GM19467 (cell line): ENCODE measurements around the gene PLXNC1.

Experiments used
- ATAC-seq: cut with Tn5 transposase; IDR thresholded peaks from one replicate; pipeline ENCODE4 v1.9.1; 2021; ENCODE audit warnings: mild to moderate bottlenecking, moderate library complexity; ENCODE audit not compliant: unreplicated experiment

PLXNC1 gene

DNA sequence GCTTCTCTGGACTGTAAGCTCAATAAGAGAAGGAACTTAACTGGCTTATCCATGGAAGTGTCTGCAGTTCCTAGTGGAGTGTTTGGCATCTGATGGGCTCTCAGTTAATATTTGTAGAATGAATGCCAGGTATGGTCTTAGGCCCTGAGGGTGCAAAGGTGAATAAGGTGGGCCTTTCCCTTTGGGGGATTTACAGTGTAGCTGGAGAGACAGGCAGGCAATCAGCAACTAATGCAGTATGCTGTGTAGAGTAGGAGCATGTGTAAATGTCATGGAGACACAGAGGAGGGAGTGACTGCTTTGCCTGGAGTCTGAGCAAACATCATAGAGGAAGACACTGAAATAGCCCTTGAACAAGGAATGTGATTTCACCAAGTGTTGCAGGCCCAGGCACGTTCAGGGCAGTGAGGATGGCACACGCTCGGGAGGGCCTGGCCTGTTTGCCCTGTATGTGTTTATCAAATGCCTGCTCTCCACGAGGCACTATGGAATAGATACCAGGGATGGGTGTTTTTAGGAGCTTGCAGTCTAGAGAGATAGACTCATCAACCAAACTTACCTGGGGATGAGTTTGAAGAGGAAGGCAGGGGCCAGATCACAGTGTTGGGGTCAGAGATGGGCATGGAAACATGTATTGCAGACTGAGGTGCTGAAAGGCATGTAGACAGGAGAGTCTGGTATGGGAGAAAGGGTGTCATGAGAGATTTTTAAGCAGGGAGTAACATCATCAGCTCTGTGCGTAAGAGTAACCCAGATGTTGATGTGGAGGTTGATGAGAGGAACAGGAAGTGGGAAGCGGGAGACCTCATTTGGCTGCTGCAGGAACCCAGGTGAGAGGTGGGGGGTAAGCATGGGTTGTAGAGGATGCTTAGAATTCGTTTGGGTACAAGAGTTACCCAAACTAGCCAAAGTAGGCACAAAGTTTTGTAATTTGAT lies 54.1 kb downstream of the PLXNC1 start:
- no peak for ATAC-seq

DNA sequence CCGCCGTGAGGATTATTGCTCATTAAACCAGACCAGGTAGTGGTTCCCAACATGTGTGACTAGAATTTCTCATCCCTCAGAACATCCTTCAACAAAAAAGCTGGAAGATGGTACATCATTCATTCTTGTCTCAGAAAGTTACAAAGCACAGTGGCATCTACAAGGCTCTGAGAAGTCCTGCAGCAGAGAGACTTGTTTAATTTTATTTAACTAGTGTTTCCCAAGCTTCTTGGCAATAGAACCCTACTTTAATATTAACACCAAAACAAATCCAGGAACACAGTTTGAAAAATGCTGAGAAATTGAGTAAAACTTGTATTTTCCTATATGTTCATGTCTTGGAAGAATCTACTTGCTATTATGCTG lies 54.8 kb downstream of the PLXNC1 start:
- no peak for ATAC-seq

DNA sequence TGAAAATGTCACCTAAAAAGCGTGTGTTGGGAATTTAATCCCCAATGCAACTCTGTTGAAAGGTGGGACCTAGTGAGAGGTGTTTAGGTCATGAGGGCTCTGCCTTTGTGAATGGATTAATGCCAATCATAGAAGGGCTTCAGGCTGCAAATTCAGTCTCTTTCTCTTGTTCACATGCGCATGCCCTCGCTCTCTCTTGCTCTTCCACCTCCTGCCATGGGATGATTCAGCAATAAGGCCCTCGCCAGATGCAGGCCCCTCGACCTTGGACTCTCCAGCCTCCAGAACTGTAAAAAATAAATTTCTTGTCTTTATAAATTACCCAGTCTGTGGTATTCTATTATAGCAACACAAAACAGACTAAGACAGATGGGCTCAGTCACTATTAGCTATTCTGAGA lies 55.4 kb downstream of the PLXNC1 start:
- no peak for ATAC-seq

GRCh38 chr12:94204499-94205247 lies 56.3 kb downstream of the PLXNC1 start:
- ATAC-seq, result no peak

DNA sequence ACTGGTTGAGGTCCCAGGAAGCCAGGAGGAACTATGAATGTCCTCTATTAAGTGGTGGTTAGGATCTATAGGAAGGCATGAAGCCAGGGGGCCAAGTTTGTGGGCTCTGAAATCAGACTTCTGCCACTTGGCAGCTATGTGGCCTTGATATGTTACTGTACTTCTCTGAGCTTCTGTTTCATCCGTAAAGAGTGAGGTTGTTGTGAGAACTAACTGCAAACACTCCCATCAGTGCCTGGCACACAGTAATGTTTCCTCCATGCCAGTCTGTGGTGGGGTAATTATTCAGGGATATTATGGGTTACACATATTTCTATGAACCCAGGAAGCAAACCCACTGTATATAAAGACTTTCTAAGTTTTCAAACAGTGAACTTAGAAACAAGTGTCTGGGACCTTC lies 57.4 kb downstream of the PLXNC1 start:
- no peak for ATAC-seq

DNA sequence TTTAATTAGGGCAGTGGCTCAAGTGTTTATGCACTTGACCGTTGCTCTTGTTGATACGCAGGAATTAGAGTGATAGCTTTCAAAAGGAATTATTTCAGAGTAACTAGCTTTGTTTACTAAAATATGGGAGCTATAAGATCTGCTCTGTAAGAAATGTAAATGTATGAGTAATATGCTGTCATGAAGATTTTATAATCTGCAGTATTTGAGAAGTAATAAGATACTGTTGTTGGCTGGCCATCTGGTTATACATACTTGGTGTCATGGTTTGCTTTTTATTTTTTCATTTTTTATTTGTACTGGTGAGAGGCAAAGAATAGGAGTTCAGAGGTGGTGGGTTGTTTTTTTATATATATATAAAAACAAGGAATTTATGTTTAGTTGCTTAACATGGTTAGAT lies 58.5 kb downstream of the PLXNC1 start:
- ATAC-seq, result no peak

GRCh38 chr12:94207467-94207848 lies 59.1 kb downstream of the PLXNC1 start:
- no peak for ATAC-seq

DNA sequence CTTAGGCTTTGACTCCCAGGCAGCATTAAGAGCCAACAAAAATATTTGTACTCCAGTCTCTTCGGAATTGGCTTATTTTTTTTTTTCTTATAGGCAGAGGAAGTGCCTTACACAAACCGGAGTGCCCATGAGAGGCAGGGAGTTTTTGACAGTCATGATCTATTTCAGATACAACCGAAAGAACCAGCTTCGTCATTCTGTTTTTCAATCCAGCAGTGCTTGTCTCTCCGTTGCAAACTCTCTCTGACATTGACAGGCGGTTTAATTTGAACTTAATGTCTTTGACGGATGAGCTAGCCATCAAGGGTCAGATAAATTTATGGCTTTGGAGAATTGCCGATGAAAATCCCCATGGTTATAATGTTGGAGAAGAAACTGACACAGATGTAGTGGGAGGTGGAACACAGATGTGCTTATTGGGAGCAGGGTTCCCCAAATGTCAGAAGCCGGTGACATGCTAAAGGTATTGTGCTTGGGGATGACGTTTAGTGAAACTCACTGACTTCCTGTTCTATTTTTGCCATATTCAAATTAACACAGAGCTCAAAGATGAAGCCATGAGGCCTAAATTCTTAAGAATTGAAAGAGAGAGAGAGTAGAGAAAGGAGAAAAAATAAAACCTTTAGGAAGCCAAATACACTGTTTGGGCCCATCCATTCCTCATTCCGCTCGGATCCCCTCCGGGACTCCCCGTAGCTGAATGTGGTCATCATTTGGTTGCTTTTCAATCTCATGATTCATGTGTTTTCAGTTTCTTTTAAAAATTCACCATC lies 59.7 kb downstream of the PLXNC1 start:
- peak; percentile 68 for ATAC-seq

GRCh38 chr12:94208622-94208966 lies 60.2 kb downstream of the PLXNC1 start:
- peak; percentile 28 for ATAC-seq

- no peak for ATAC-seq
Measured at GRCh38 chr12:94209240-94209639, 60.9 kb downstream of the PLXNC1 start.

DNA sequence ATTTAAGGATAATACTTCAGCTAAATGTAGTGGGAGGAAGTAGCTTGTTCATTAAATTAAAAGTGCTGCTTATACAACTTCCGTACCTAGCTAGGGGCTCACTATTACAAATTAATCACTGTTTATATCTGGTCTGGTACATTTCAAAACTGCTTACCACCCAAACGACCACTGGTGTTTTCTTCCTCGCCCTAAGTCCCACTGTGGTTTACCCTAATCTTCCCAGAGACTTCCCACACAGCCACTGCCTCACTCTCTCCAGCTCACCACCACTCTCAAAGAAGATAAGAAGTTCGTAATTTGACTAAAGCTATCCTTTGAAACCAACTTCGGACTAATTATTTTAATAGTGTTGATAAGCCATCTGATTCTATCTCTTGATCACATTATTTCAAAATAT lies 62.6 kb downstream of the PLXNC1 start:
- no peak for ATAC-seq

- ATAC-seq, result no peak
Measured at GRCh38 chr12:94218233-94218632, 69.9 kb downstream of the PLXNC1 start.

DNA sequence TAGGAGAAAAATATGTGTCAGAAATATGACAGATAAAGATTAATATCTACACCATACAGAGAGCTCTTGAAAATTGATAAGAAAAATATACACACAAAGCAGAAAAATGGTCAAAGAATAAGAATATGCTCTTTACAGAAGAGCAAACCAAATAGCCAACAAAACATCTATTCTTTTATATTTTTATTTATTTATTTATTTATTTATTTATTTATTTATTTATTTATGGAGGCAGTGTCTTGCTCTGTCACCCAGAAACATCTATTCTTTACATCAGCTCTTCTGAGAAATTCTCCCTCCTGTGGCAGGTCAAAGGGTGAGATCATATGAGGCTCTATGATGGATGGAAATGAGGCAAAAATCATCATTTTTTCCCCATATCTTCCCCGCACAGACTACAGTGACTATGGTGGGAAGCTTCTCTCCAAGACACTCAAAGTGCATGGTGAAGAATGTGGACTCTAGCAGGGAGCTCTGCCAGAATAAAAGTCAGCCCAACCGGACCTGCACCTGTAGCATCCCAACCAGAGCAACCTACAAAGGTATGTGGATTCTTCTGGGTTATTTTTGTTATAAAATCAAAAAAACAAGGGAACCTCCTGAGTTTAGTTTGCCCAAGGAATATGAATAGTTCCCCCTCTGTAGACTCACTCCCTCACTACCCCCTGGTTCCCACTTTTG lies 71.4 kb downstream of the PLXNC1 start:
- ATAC-seq, result no peak

DNA sequence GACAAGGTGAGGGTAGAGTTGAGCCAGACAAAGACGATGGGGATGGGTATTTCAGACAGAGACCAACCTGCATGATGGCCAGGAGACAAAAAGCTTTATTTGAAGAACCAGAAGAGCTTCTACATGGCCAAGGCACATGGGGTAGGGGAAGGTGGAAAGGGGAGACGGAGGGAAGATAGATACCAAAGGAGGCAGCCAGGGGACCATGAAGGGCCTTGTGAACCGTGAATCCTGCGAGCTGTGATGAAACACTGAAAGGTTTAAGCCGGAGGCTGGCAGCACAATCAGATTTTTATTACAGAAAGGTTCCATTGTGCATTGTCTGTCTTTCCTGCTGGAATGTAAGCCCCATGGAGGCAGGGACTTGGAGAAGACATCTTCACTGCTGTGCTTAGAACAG lies 72.4 kb downstream of the PLXNC1 start:
- no peak for ATAC-seq

GRCh38 chr12:94222351-94223084 lies 74.1 kb downstream of the PLXNC1 start:
- ATAC-seq, result no peak

DNA sequence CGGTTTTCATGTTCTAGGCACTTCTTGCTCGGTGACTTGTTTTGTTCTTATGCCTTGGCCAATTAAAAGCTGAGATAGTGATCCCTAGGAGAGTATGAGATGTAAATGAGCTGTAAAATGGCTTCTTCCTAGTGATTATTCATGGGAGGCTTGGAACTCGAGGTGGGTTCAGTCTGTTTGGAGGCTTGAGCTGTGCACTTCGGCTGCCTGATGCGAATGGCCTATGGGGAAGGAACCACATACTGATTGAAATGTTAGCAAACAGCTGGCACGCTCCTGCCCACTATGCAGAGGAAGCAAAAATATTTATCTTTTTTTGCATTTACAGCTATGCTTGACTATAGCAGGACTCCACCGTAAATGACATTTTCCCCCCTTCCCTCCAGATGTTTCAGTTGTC lies 75.5 kb downstream of the PLXNC1 start:
- ATAC-seq, result no peak

- ATAC-seq, result no peak
Measured at GRCh38 chr12:94225506-94225905, 77.1 kb downstream of the PLXNC1 start.

GRCh38 chr12:94225947-94226630 lies 77.7 kb downstream of the PLXNC1 start:
- ATAC-seq, result no peak

DNA sequence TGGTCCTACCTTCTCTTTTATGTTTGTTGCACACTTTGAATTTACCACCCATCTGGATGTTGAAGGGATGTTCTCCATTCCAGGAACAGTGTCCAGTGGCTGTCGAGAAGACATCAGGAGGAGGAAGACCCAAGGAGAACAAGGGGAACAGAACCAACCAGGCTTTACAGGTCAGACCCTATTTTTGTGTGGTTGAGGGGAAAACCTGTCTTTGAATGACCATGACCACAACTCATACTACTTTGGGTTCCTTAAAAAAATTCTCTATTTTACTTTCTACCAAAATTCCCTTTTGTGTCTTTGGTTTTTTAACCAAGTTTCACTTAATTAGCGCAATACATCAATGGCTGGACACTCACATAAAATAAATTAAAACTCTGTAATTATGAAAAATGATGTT lies 78.7 kb downstream of the PLXNC1 start:
- ATAC-seq, result no peak

DNA sequence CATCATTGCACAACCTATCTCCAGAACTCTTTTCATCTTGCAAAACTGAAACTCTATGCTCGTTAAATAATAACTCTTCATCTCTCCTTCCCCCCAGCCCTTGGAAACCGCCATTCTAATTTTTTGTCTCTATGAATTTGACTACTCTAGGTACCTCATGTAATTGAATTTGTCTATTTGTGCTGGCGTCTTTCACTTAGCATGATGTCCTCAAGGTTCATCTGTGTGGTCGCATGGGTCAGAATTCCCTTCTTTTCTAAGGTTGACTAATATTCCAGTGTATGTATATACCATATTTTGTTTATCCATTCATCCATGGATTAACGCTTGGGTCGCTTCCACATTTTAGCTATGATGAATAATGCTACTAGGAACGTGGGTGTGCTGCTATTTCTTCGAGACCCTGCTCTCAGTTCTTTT lies 80.1 kb downstream of the PLXNC1 start:
- peak; percentile 43 for ATAC-seq
